Neural progenitor cell (in vitro differentiated cells): ENCODE data around the gene PRPF4. TPM values are rescaled to one million over a fixed set of nuclear protein-coding genes. Genes with fewer than 3 reads are reported as not detected.
"Not testable (repeated sequence)": the region's sequence is repeated elsewhere in the genome, so short reads cannot be mapped to it uniquely, and the experiment has no call there.

Experiments
- DNase-seq: peaks from one replicate; pipeline ENCODE4 v3.0.0-alpha.2; 2016; ENCODE audit warnings: low spot score
- H2AFZ ChIP-seq: fragments of 200-600 bp; sonication (generic); replicated peaks from 2 replicates; pipeline ENCODE4 v1.6.1; 2016; ENCODE audit warnings: antibody characterized with exemption
- H3F3A ChIP-seq: fragments of 200-600 bp; sonication (generic); 2 replicates; pipeline ENCODE4 v1.6.1; 2016; ENCODE audit warnings: antibody characterized with exemption, low read depth
- H3K27ac ChIP-seq: fragments of 200-600 bp; sonication (generic); 2 replicates; pipeline ENCODE4 v1.5.1; 2016; ENCODE audit warnings: mild to moderate bottlenecking
- H3K27me3 ChIP-seq: fragments of 200-600 bp; sonication (generic); 2 replicates; pipeline ENCODE4 v1.6.1; 2016; ENCODE audit warnings: mild to moderate bottlenecking, moderate library complexity
- H3K36me3 ChIP-seq: fragments of 200-600 bp; sonication (generic); 2 replicates; pipeline ENCODE4 v1.5.1; 2016
- H3K4me1 ChIP-seq: fragments of 200-600 bp; sonication (generic); 2 replicates; pipeline ENCODE4 v1.6.1; 2016; ENCODE audit warnings: mixed run types
- H3K4me2 ChIP-seq: fragments of 200-600 bp; sonication (generic); 2 replicates; pipeline ENCODE4 v1.6.1; 2016
- H3K4me3 ChIP-seq: fragments of 200-600 bp; sonication (generic); 2 replicates; pipeline ENCODE4 v1.5.1; 2016
- H3K79me2 ChIP-seq: fragments of 200-600 bp; sonication (generic); 2 replicates; pipeline ENCODE4 v1.6.1; 2016; ENCODE audit warnings: low read depth
- H3K9ac ChIP-seq: fragments of 200-600 bp; sonication (generic); 2 replicates; pipeline ENCODE4 v1.6.1; 2016
- H3K9me3 ChIP-seq: fragments of 200-600 bp; sonication (generic); 2 replicates; pipeline ENCODE4 v1.5.1; 2016; ENCODE audit warnings: low read depth
- H4K20me1 ChIP-seq: fragments of 200-600 bp; sonication (generic); 2 replicates; pipeline ENCODE4 v1.6.1; 2016; ENCODE audit warnings: low read depth
- H3K27ac Mint-ChIP-seq: 3 replicates; pipeline ENCODE4 v1.8.0; 2021; ENCODE audit warnings: mixed read lengths
- H3K27me3 Mint-ChIP-seq: 2 replicates; pipeline ENCODE4 v1.8.0; 2022; ENCODE audit warnings: low read depth, mild to moderate bottlenecking, inconsistent platforms, moderate library complexity, mixed read lengths; ENCODE audit not compliant: insufficient read depth
- H3K36me3 Mint-ChIP-seq: 3 replicates; pipeline ENCODE4 v1.8.0; 2021; ENCODE audit warnings: mixed read lengths
- H3K4me1 Mint-ChIP-seq: 3 replicates; pipeline ENCODE4 v1.8.0; 2021; ENCODE audit warnings: mixed read lengths
- H3K4me3 Mint-ChIP-seq: 3 replicates; pipeline ENCODE4 v1.8.0; 2021; ENCODE audit warnings: mild to moderate bottlenecking, moderate library complexity, mixed read lengths
- H3K9me3 Mint-ChIP-seq: 3 replicates; pipeline ENCODE4 v1.8.0; 2020; ENCODE audit warnings: mixed read lengths
- CTCF ChIP-seq: fragments of 200-600 bp; sonication (generic); IDR thresholded peaks from 2 replicates; pipeline ENCODE4 v1.5.1; 2017; ENCODE audit warnings: antibody characterized with exemption, mild to moderate bottlenecking
- EZH2 ChIP-seq: fragments of 200-600 bp; sonication (generic); IDR thresholded peaks from 2 replicates; pipeline ENCODE4 v1.6.1; 2017; ENCODE audit warnings: antibody characterized with exemption, mild to moderate bottlenecking, moderate library complexity
- EZH2phosphoT487 ChIP-seq: fragments of 200-600 bp; sonication (generic); IDR thresholded peaks from 2 replicates; pipeline ENCODE4 v1.6.1; 2017; ENCODE audit warnings: antibody characterized with exemption
- total RNA-seq: library from RNA; depleted of rRNA; stranded (reverse); fragments of >200 nt; gene quantifications from 2 replicates; pipeline ENCODE4 v1.2.3, GENCODE V29; 2015; ENCODE audit warnings: low replicate concordance

Gene PRPF4
- total RNA-seq, 1 donor from 2014 or later: 28.2 TPM

GRCh38 chr9:113289091-113289490, 13.6 kb downstream of the PRPF4 start:
- Mint-ChIP-seq H3K36me3 (peaks cover 42% of the 10 kb centered on the region), H3K4me3 (no peak overlapping the region), H3K27me3 (no peaks in the 10 kb centered on the region), H3K27ac (no peak overlapping the region), H3K9me3 (no peaks in the 10 kb centered on the region), H3K4me1 (no peaks in the 10 kb centered on the region)
- H3K27me3 ChIP-seq: no peaks in the 10 kb centered on the region
- TF ChIP-seq EZH2 (no peak), CTCF (no peak), EZH2phosphoT487 (no peak)
- H3K9ac ChIP-seq: no peak overlapping the region
- no peaks in the 10 kb centered on the region for H3K9me3 ChIP-seq
- H3K79me2 ChIP-seq: no peaks in the 10 kb centered on the region
- H4K20me1 ChIP-seq: no peaks in the 10 kb centered on the region
- H3K27ac ChIP-seq: no peak overlapping the region
- no peak for DNase-seq
- no peak overlapping the region for H3K4me3 ChIP-seq
- no peak overlapping the region for H3K4me2 ChIP-seq
- H2AFZ ChIP-seq: no peak overlapping the region
- H3K36me3 ChIP-seq: peaks cover 41% of the 10 kb centered on the region
- H3K4me1 ChIP-seq: no peaks in the 10 kb centered on the region
- H3F3A ChIP-seq: peaks cover 3% of the 10 kb centered on the region

- Histone ChIP-seq H3K9ac (no peak overlapping the region), H3K4me3 (no peak overlapping the region), H3F3A (peaks cover 3% of the 10 kb centered on the region), H3K79me2 (no peaks in the 10 kb centered on the region), H3K9me3 (no peaks in the 10 kb centered on the region), H2AFZ (no peak overlapping the region), H3K4me1 (no peaks in the 10 kb centered on the region), H3K27ac (no peak overlapping the region), H3K36me3 (peaks cover 32% of the 10 kb centered on the region), H3K27me3 (no peaks in the 10 kb centered on the region), H4K20me1 (no peaks in the 10 kb centered on the region), H3K4me2 (no peak overlapping the region)
- Mint-ChIP-seq H3K4me3 (no peak overlapping the region), H3K4me1 (no peaks in the 10 kb centered on the region), H3K27me3 (no peaks in the 10 kb centered on the region), H3K36me3 (peaks cover 35% of the 10 kb centered on the region), H3K9me3 (no peaks in the 10 kb centered on the region), H3K27ac (no peak overlapping the region)
- no peak for DNase-seq
- TF ChIP-seq EZH2: no peak
- TF ChIP-seq CTCF: no peak
- no peak for TF ChIP-seq EZH2phosphoT487
Measured at GRCh38 chr9:113290052-113290607, 14.7 kb downstream of the PRPF4 start.

- Histone ChIP-seq H4K20me1 (no peaks in the 10 kb centered on the region), H3K9ac (no peak overlapping the region), H3F3A (peaks cover 3% of the 10 kb centered on the region), H3K36me3 (peaks cover 14% of the 10 kb centered on the region), H3K27ac (no peak overlapping the region), H3K27me3 (no peaks in the 10 kb centered on the region), H3K4me1 (no peaks in the 10 kb centered on the region), H3K9me3 (no peaks in the 10 kb centered on the region), H3K4me2 (no peak overlapping the region), H2AFZ (no peak overlapping the region), H3K79me2 (no peaks in the 10 kb centered on the region), H3K4me3 (no peak overlapping the region)
- Mint-ChIP-seq H3K4me1 (peaks cover 2% of the 10 kb centered on the region), H3K4me3 (no peak overlapping the region), H3K9me3 (no peaks in the 10 kb centered on the region), H3K27ac (no peak overlapping the region), H3K36me3 (peaks cover 22% of the 10 kb centered on the region), H3K27me3 (no peaks in the 10 kb centered on the region)
- TF ChIP-seq EZH2 (no peak), CTCF (no peak), EZH2phosphoT487 (no peak)
- DNase-seq: no peak
Measured at GRCh38 chr9:113293285-113293878, 17.9 kb downstream of the PRPF4 start.

GRCh38 chr9:113296247-113296646, 20.8 kb downstream of the PRPF4 start:
- not testable (repeated sequence) for H3K27me3 Mint-ChIP-seq, H3K27ac Mint-ChIP-seq, H3K79me2 ChIP-seq, H3K4me2 ChIP-seq, H2AFZ ChIP-seq, H3K4me3 Mint-ChIP-seq, DNase-seq, H4K20me1 ChIP-seq, H3F3A ChIP-seq, H3K4me3 ChIP-seq, H3K4me1 Mint-ChIP-seq, H3K36me3 Mint-ChIP-seq, H3K9ac ChIP-seq, H3K4me1 ChIP-seq, H3K27ac ChIP-seq, H3K27me3 ChIP-seq, H3K9me3 ChIP-seq, H3K9me3 Mint-ChIP-seq, H3K36me3 ChIP-seq
